CD4-positive, alpha-beta T cell (primary cell): Measurements from ENCODE around the gene TMEM51. TPM values are rescaled to one million over a fixed set of nuclear protein-coding genes. Genes with fewer than 3 reads are reported as not detected.

ENCODE experiments used
- ATAC-seq: fragments of 200-7000 bp; cut with Tn5 transposase; one replicate; pipeline ENCODE4 v1.10.0; 2022; ENCODE audit warnings: mild to moderate bottlenecking; ENCODE audit not compliant: poor library complexity
- CTCF ChIA-PET: fragments of 350-600 bp; sonication (Branson Sonifier 250); formaldehyde crosslinking; loops from one replicate; lab custom pipeline; 2021; ENCODE audit warnings: antibody characterized with exemption, inconsistent platforms; lab: Charles Lee
- POLR2A ChIA-PET: fragments of 350-600 bp; sonication (Branson Sonifier 250); formaldehyde crosslinking; loops from one replicate; lab custom pipeline; 2021; ENCODE audit warnings: antibody characterized with exemption, inconsistent platforms; lab: Charles Lee
- DNase-seq, 14 experiments: peaks; one replicate each; pipeline ENCODE4 v3.0.0-alpha.2; 2013 to 2020; ENCODE audit warnings: mixed read lengths in 2 of 14
- H3K27ac ChIP-seq, 2 donors: one replicate each; pipeline versions ENCODE4 v1.5.1 to v1.7.0; 2013; ENCODE audit warnings: low read length in 2 of 2, low read depth in 1 of 2, mild to moderate bottlenecking in 1 of 2
- H3K27me3 ChIP-seq, 2 experiments: 1 replicate in 1 of 2; 2 replicates in 1 of 2; pipeline versions ENCODE4 v1.6.1 to v1.7.0; 2013; ENCODE audit warnings: low read length in 2 of 2, control low read depth in 1 of 2, mild to moderate bottlenecking in 1 of 2, moderate library complexity in 1 of 2; ENCODE audit not compliant: insufficient read depth in 2 of 2, control insufficient read depth in 1 of 2
- H3K36me3 ChIP-seq: one replicate; pipeline ENCODE4 v1.6.1; 2013; ENCODE audit warnings: low read length, control low read depth; ENCODE audit not compliant: insufficient read depth
- H3K4me1 ChIP-seq: one replicate; pipeline ENCODE4 v1.6.1; 2013; ENCODE audit warnings: low read length, control low read depth; ENCODE audit not compliant: insufficient read depth
- H3K4me3 ChIP-seq: one replicate; pipeline ENCODE4 v1.5.1; 2013; ENCODE audit warnings: mild to moderate bottlenecking, low read length, moderate library complexity
- H3K9me3 ChIP-seq, 2 experiments: 1 replicate in 1 of 2; 2 replicates in 1 of 2; pipeline versions ENCODE4 v1.6.1 to v1.7.0; 2013; ENCODE audit warnings: low read length in 2 of 2, mild to moderate bottlenecking in 2 of 2, control low read depth in 1 of 2, moderate library complexity in 1 of 2; ENCODE audit not compliant: control insufficient read depth in 1 of 2, insufficient read depth in 1 of 2
- H3K27ac Mint-ChIP-seq: one replicate; pipeline ENCODE4 v1.8.0; 2020; ENCODE audit warnings: mixed read lengths
- H3K27me3 Mint-ChIP-seq: one replicate; pipeline ENCODE4 v1.8.0; 2021; ENCODE audit warnings: mixed read lengths
- H3K36me3 Mint-ChIP-seq: one replicate; pipeline ENCODE4 v1.8.0; 2021; ENCODE audit warnings: low read depth, mixed read lengths
- H3K4me1 Mint-ChIP-seq: one replicate; pipeline ENCODE4 v1.8.0; 2021; ENCODE audit warnings: low read depth, mixed read lengths
- H3K4me3 Mint-ChIP-seq: one replicate; pipeline ENCODE4 v1.8.0; 2020; ENCODE audit warnings: mild to moderate bottlenecking, mixed read lengths
- H3K9me3 Mint-ChIP-seq: one replicate; pipeline ENCODE4 v1.8.0; 2020; ENCODE audit warnings: mixed read lengths
- CTCF ChIP-seq: fragments of 200-600 bp; IDR thresholded peaks from one replicate; pipeline ENCODE4 v1.8.0; 2022; ENCODE audit warnings: antibody characterized with exemption, mild to moderate bottlenecking
- intact Hi-C, 2 experiments: fragments of 100-400 bp; cut with DNase I in 1 of 2; cut with micrococcal nuclease in 1 of 2; formaldehyde crosslinking; loops; one replicate each; pipeline versions ENCODE4 v1.15.1 to v1.9.0; 2023 to 2025; cut with DNase I, micrococcal nuclease
- total RNA-seq, 174 experiments: library from RNA in 2 of 174; stranded (reverse) in 2 of 174; gene quantifications; one replicate each; pipeline ENCODE4 v1.2.3 and lab custom pipeline; 2021 to 2026

Gene TMEM51
- total RNA-seq, 2 experiments from 2014 or later, result not detected

GRCh38 chr1:15231714-15232201 is 78.2 kb downstream of the TMEM51 start:
- POLR2A ChIA-PET, result no interaction called here

GRCh38 chr1:15233689-15234088 is 80.1 kb downstream of the TMEM51 start:
- H3K9me3 ChIP-seq, result no peaks in the 10 kb centered on the region
- peaks cover 0 to 3% of the 10 kb centered on the region in 2 experiments for H3K27me3 ChIP-seq
- intact Hi-C loops, result no loop called here
- ChIA-PET POLR2A (no interaction called here), CTCF (no interaction called here)
- no peak overlapping the region for H3K4me3 ChIP-seq
- TF ChIP-seq CTCF, result no peak
- no peak for DNase-seq
- no peaks in the 10 kb centered on the region for H3K4me1 Mint-ChIP-seq
- no peak overlapping the region for H3K27ac ChIP-seq
- H3K4me3 Mint-ChIP-seq, result no peak overlapping the region
- H3K36me3 Mint-ChIP-seq, result no peaks in the 10 kb centered on the region
- no peaks in the 10 kb centered on the region for H3K36me3 ChIP-seq
- H3K27ac Mint-ChIP-seq, result no peak overlapping the region
- H3K9me3 Mint-ChIP-seq, result no peaks in the 10 kb centered on the region
- no peaks in the 10 kb centered on the region for H3K4me1 ChIP-seq
- ATAC-seq, result no peak
- H3K27me3 Mint-ChIP-seq, result peaks cover 12% of the 10 kb centered on the region

More at GRCh38 chr1:15231714-15232201, 78.2 kb downstream of the TMEM51 start:
- no peak overlapping the region for H3K27ac ChIP-seq
- H3K27me3 Mint-ChIP-seq, result peaks cover 10% of the 10 kb centered on the region
- CTCF ChIA-PET, result no interaction called here
- intact Hi-C loops, result no loop called here
- no peaks in the 10 kb centered on the region for H3K4me1 Mint-ChIP-seq
- no peaks in the 10 kb centered on the region for H3K36me3 Mint-ChIP-seq
- ATAC-seq, result no peak
- H3K9me3 Mint-ChIP-seq, result no peaks in the 10 kb centered on the region
- no peak overlapping the region for H3K4me3 Mint-ChIP-seq
- no peak for TF ChIP-seq CTCF
- H3K4me1 ChIP-seq, result no peaks in the 10 kb centered on the region
- H3K27ac Mint-ChIP-seq, result no peak overlapping the region
- H3K4me3 ChIP-seq, result no peak overlapping the region
- H3K36me3 ChIP-seq, result no peaks in the 10 kb centered on the region
- DNase-seq, result peak in 3 of 14 experiments; percentile 18 to 53 (median 49)
- no peaks in the 10 kb centered on the region for H3K27me3 ChIP-seq
- H3K9me3 ChIP-seq, result no peaks in the 10 kb centered on the region

GRCh38 chr1:15236321-15236721 is 82.8 kb downstream of the TMEM51 start:
- intact Hi-C loops, result no loop called here
- ChIA-PET CTCF (no interaction called here), POLR2A (no interaction called here)
- no peaks in the 10 kb centered on the region for H3K36me3 ChIP-seq
- Mint-ChIP-seq H3K9me3 (no peaks in the 10 kb centered on the region), H3K4me1 (no peaks in the 10 kb centered on the region), H3K27ac (no peak overlapping the region), H3K36me3 (no peaks in the 10 kb centered on the region), H3K27me3 (peaks cover 16% of the 10 kb centered on the region), H3K4me3 (no peak overlapping the region)
- no peak overlapping the region for H3K27ac ChIP-seq
- no peaks in the 10 kb centered on the region for H3K4me1 ChIP-seq
- peaks cover 2 to 3% of the 10 kb centered on the region in 2 experiments for H3K27me3 ChIP-seq
- no peak for ATAC-seq
- no peak for DNase-seq
- H3K4me3 ChIP-seq, result no peak overlapping the region
- H3K9me3 ChIP-seq, result no peaks in the 10 kb centered on the region
- no peak for TF ChIP-seq CTCF
